ENCODE measurements around the gene ATXN7L1. TPM values are rescaled to one million over a fixed set of nuclear protein-coding genes. Genes with fewer than 3 reads are reported as not detected.

Gene ATXN7L1
- total RNA-seq, 4 donors from 2014 or later: 30.8 to 45.8 (median 39.3) TPM

GRCh38 chr7:105916603-105917002 is 40.2 kb upstream of the ATXN7L1 start:
- Histone ChIP-seq H3K4me3 (no peak overlapping the region), H3K4me1 (no peaks in the 10 kb centered on the region), H3K9me3 (no peaks in the 10 kb centered on the region), H3K36me3 (peaks cover 0 to 30% (median 0%) of the 10 kb centered on the region in 3 donors), H3K27ac (no peak overlapping the region), H3K27me3 (no peaks in the 10 kb centered on the region)
- no peak for TF ChIP-seq POLR2A (IDR thresholded peaks at IDR 0.05)
- TF ChIP-seq, protein P1, sequence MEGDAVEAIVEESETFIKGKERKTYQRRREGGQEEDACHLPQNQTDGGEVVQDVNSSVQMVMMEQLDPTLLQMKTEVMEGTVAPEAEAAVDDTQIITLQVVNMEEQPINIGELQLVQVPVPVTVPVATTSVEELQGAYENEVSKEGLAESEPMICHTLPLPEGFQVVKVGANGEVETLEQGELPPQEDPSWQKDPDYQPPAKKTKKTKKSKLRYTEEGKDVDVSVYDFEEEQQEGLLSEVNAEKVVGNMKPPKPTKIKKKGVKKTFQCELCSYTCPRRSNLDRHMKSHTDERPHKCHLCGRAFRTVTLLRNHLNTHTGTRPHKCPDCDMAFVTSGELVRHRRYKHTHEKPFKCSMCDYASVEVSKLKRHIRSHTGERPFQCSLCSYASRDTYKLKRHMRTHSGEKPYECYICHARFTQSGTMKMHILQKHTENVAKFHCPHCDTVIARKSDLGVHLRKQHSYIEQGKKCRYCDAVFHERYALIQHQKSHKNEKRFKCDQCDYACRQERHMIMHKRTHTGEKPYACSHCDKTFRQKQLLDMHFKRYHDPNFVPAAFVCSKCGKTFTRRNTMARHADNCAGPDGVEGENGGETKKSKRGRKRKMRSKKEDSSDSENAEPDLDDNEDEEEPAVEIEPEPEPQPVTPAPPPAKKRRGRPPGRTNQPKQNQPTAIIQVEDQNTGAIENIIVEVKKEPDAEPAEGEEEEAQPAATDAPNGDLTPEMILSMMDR (IDR thresholded peaks at IDR 0.05): no peak
- DNase-seq: no peak

GRCh38 chr7:105913947-105914346 is 37.5 kb upstream of the ATXN7L1 start:
- H3K27ac ChIP-seq: no peak overlapping the region
- no peaks in the 10 kb centered on the region for H3K27me3 ChIP-seq
- TF ChIP-seq, protein P1 (IDR thresholded peaks at IDR 0.05): no peak
- TF ChIP-seq POLR2A (IDR thresholded peaks at IDR 0.05): no peak
- no peaks in the 10 kb centered on the region for H3K9me3 ChIP-seq
- DNase-seq: no peak
- H3K4me1 ChIP-seq: no peaks in the 10 kb centered on the region
- H3K36me3 ChIP-seq: peaks cover 0 to 37% (median 0%) of the 10 kb centered on the region in 3 donors
- H3K4me3 ChIP-seq: no peak overlapping the region

DNA sequence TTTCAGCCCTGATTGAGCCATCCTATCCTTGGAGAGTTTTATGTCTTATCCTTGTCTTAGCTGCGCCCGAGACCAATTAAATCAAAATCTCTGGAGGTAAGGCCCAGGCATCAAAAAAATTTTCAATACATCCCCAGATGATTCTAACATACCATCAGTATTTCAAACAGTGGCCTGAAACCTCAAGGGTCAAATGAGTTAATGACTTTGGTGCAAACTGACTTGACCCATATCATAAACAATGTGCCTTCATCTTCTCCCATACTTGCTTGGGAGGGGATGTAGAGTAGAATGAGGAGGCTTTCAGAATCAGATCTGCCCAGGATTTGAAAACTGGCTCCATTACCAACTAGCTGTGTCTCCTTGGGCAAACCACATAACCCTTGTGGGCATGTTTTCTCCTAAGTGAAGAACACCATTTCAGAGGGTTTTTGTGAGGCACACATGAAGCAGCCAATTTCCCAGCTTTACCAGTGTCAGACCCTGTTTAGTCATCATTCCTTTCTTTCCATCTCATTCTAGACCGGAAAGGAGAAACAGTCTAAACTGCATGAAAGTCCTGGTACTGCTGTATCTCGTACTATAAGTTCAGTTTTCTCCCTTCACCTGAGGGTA is 35.7 kb upstream of the ATXN7L1 start:
- no peaks in the 10 kb centered on the region for H3K9me3 ChIP-seq
- no peaks in the 10 kb centered on the region for H3K27me3 ChIP-seq
- peaks cover 0 to 37% (median 0%) of the 10 kb centered on the region in 3 donors for H3K36me3 ChIP-seq
- no peak for DNase-seq
- H3K27ac ChIP-seq: no peak overlapping the region
- no peak overlapping the region for H3K4me3 ChIP-seq
- TF ChIP-seq, protein P1 (IDR thresholded peaks at IDR 0.05): no peak
- TF ChIP-seq POLR2A (IDR thresholded peaks at IDR 0.05): no peak
- no peaks in the 10 kb centered on the region for H3K4me1 ChIP-seq

DNA sequence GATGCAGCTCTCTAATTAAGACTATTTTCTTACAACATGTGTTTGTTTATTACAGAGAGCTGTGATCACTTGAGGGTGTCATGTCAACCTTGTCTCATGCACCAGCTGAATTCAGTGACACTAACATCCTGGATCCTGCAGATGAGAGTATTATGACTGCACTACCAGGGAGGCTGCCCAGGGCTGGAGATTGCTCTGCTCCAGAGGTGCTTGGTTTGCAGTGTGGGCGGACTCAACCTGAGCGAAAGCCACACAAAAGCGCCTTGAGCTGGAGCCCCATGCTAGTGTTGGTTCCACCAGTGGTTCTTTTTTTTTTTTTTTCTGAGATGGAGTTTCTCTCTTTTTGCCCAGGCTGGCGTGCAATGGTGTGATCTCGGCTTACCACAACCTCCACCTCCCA is 33.8 kb upstream of the ATXN7L1 start:
- H3K9me3 ChIP-seq: no peaks in the 10 kb centered on the region
- no peak overlapping the region for H3K4me3 ChIP-seq
- H3K27ac ChIP-seq: no peak overlapping the region
- DNase-seq: no peak
- TF ChIP-seq, protein P1 (IDR thresholded peaks at IDR 0.05): no peak
- no peak for TF ChIP-seq POLR2A (IDR thresholded peaks at IDR 0.05)
- H3K4me1 ChIP-seq: no peaks in the 10 kb centered on the region
- peaks cover 0 to 21% (median 0%) of the 10 kb centered on the region in 3 donors for H3K36me3 ChIP-seq
- no peaks in the 10 kb centered on the region for H3K27me3 ChIP-seq

DNA sequence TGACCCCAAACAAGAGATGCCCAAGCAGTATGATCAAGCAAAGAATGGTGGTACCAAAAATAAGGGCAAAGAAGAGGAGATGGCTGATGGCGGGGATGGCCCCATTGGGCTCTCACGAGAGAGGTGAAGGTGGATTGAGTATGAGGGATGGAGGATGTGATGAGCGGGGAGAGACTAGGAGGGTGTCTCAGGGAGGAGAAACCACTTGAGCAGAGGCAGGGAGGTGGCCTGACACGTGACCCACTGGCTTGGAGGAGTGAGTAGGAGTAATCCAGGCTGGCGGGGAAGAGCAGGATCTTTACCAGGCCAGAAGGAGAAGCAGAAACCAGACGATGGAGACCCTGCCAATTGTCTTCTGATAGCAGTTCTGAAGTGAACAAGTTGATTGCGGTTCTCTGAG is 33.3 kb upstream of the ATXN7L1 start:
- Histone ChIP-seq H3K4me1 (no peaks in the 10 kb centered on the region), H3K9me3 (no peaks in the 10 kb centered on the region), H3K27ac (no peak overlapping the region), H3K27me3 (no peaks in the 10 kb centered on the region), H3K4me3 (no peak overlapping the region), H3K36me3 (peaks cover 0 to 17% (median 0%) of the 10 kb centered on the region in 3 donors)
- DNase-seq: no peak
- no peak for TF ChIP-seq POLR2A (IDR thresholded peaks at IDR 0.05)
- TF ChIP-seq, protein P1 (IDR thresholded peaks at IDR 0.05): no peak

All from Peyer's patch (tissue), 4 donors.